ENCODE results near the gene AIPL1. TPM values are rescaled to one million over a fixed set of nuclear protein-coding genes. Genes with fewer than 3 reads are reported as not detected.

AIPL1 gene
- total and polyA plus RNA-seq, 8 donors, result 0.04 TPM; not detected in 7

GRCh38 chr17:6430769-6431168, 4.2 kb downstream of the AIPL1 start:
- no peaks in the 10 kb centered on the region for H3K27me3 ChIP-seq
- FAIRE-seq, result no peak
- peak in 1 of 4 donors; percentile 6 for TF ChIP-seq CTCF (IDR thresholded peaks at IDR 0.05)
- no peak for DNase-seq
- no peaks in the 10 kb centered on the region for H3K36me3 ChIP-seq
- H3K4me1 ChIP-seq, result no peaks in the 10 kb centered on the region
- intact Hi-C loops (cut with DNase I), result no loop called here
- no peak overlapping the region for H3K4me3 ChIP-seq
- no peak overlapping the region for H3K27ac ChIP-seq
- no peaks in the 10 kb centered on the region for H3K9me3 ChIP-seq
- ATAC-seq, result no peak

- Histone ChIP-seq H3K36me3 (no peaks in the 10 kb centered on the region), H3K9me3 (no peaks in the 10 kb centered on the region), H3K27me3 (no peaks in the 10 kb centered on the region), H3K4me3 (no peak overlapping the region), H3K27ac (no peak overlapping the region), H3K4me1 (no peaks in the 10 kb centered on the region)
- ATAC-seq (no peak), DNase-seq (no peak), FAIRE-seq (no peak)
- no peak for TF ChIP-seq CTCF (IDR thresholded peaks at IDR 0.05)
- WGBS, 2 donors, result 82 to 89% methylated on average over 7 of the region's 7 CpGs
- intact Hi-C loops (cut with DNase I), result loop anchor here in 1 of 3 donors (10.0 kb wide), 1 partner anchor 844 kb away; the partner anchor contains the start of gene NLRP1
Measured at GRCh38 chr17:6429266-6429665, 5.7 kb downstream of the AIPL1 start.

GRCh38 chr17:6428207-6428965, 6.5 kb downstream of the AIPL1 start:
- Histone ChIP-seq H3K36me3 (no peaks in the 10 kb centered on the region), H3K4me1 (no peaks in the 10 kb centered on the region), H3K27me3 (no peaks in the 10 kb centered on the region), H3K27ac (no peak overlapping the region), H3K4me3 (no peak overlapping the region), H3K9me3 (no peaks in the 10 kb centered on the region)
- FAIRE-seq (no peak), DNase-seq (no peak), ATAC-seq (no peak)
- 69 to 82% methylated on average over 17 of the region's 17 CpGs for WGBS, 2 donors
- intact Hi-C loops (cut with DNase I), result loop anchor here in 1 of 3 donors (10.0 kb wide), 1 partner anchor 844 kb away; the partner anchor contains the start of gene NLRP1
- no peak for TF ChIP-seq CTCF (IDR thresholded peaks at IDR 0.05)

GRCh38 chr17:6427279-6427781, 7.6 kb downstream of the AIPL1 start:
- Histone ChIP-seq H3K4me3 (no peak overlapping the region), H3K9me3 (no peaks in the 10 kb centered on the region), H3K27ac (no peak overlapping the region), H3K4me1 (no peaks in the 10 kb centered on the region), H3K27me3 (no peaks in the 10 kb centered on the region), H3K36me3 (no peaks in the 10 kb centered on the region)
- FAIRE-seq (no peak), ATAC-seq (peak in 1 of 4 donors; percentile 47), DNase-seq (no peak)
- intact Hi-C loops (cut with DNase I), result loop anchor here in 1 of 3 donors (10.0 kb wide), 1 partner anchor 843 kb away; the partner anchor contains the start of gene NLRP1
- 53 to 62% methylated on average over 7 of the region's 7 CpGs for WGBS, 2 donors
- TF ChIP-seq CTCF (IDR thresholded peaks at IDR 0.05), result no peak

Measured in pancreas (tissue), 10 donors.